H9 (cell line): Measurements from ENCODE around the gene RNF181. TPM values are rescaled to one million over a fixed set of nuclear protein-coding genes. Genes with fewer than 3 reads are reported as not detected.
"Not testable (repeated sequence)": the region's sequence is repeated elsewhere in the genome, so short reads cannot be mapped to it uniquely, and the experiment has no call there.

Experiments used
- DNase-seq: peaks from one replicate; pipeline ENCODE4 v3.0.0-alpha.2; 2017
- H2AFZ ChIP-seq: one replicate; pipeline ENCODE4 v1.6.1; 2013; ENCODE audit warnings: mild to moderate bottlenecking, low read length, control low read depth, moderate library complexity
- H2AK5ac ChIP-seq: 2 replicates; pipeline ENCODE4 v1.6.1; 2013; ENCODE audit warnings: low read length, control low read depth, mixed read lengths; ENCODE audit not compliant: insufficient read length
- H2BK120ac ChIP-seq: one replicate; pipeline ENCODE4 v1.6.1; 2013; ENCODE audit warnings: low read depth, mild to moderate bottlenecking, low read length, control low read depth, inconsistent platforms; ENCODE audit not compliant: poor library complexity, severe bottlenecking
- H2BK12ac ChIP-seq: 2 replicates; pipeline ENCODE4 v1.6.1; 2013; ENCODE audit warnings: low read length, control low read depth, mixed read lengths, low read depth; ENCODE audit not compliant: insufficient read length
- H2BK15ac ChIP-seq: 2 replicates; pipeline ENCODE4 v1.6.1; 2013; ENCODE audit warnings: low read depth, low read length, control low read depth
- H2BK20ac ChIP-seq: one replicate; pipeline ENCODE4 v1.6.1; 2013; ENCODE audit warnings: low read depth, mild to moderate bottlenecking, low read length, control low read depth, inconsistent platforms; ENCODE audit not compliant: poor library complexity, severe bottlenecking
- H2BK5ac ChIP-seq: 2 replicates; pipeline ENCODE4 v1.6.1; 2013; ENCODE audit warnings: low read length, control low read depth, mixed read lengths; ENCODE audit not compliant: insufficient read length
- H3K14ac ChIP-seq: 2 replicates; pipeline ENCODE4 v1.6.1; 2013; ENCODE audit warnings: low read length, control low read depth; ENCODE audit not compliant: insufficient read depth
- H3K18ac ChIP-seq: 2 replicates; pipeline ENCODE4 v1.6.1; 2013; ENCODE audit warnings: low read depth, mild to moderate bottlenecking, mixed read lengths, low read length, control low read depth; ENCODE audit not compliant: insufficient read length
- H3K23ac ChIP-seq: 2 replicates; pipeline ENCODE4 v1.6.1; 2013; ENCODE audit warnings: low read length, control low read depth, mixed read lengths, low read depth; ENCODE audit not compliant: insufficient read length
- H3K23me2 ChIP-seq: 2 replicates; pipeline ENCODE4 v1.6.1; 2013; ENCODE audit warnings: low read depth, mild to moderate bottlenecking, mixed read lengths, low read length, control low read depth; ENCODE audit not compliant: insufficient read length, poor library complexity, severe bottlenecking
- H3K27ac ChIP-seq: 2 replicates; pipeline ENCODE4 v1.5.1; 2013; ENCODE audit warnings: low read length, control low read depth, mixed read lengths, low read depth; ENCODE audit not compliant: insufficient read length
- H3K27me3 ChIP-seq: 2 replicates; pipeline ENCODE4 v1.6.1; 2013; ENCODE audit warnings: low read length, control low read depth, inconsistent platforms; ENCODE audit not compliant: insufficient read depth
- H3K4ac ChIP-seq: 2 replicates; pipeline ENCODE4 v1.6.1; 2013; ENCODE audit warnings: low read depth, mild to moderate bottlenecking, control low read depth, inconsistent platforms, low read length, moderate library complexity
- H3K4me1 ChIP-seq: 2 replicates; pipeline ENCODE4 v1.6.1; 2013; ENCODE audit warnings: low read length, control low read depth, inconsistent platforms; ENCODE audit not compliant: insufficient read depth
- H3K4me2 ChIP-seq: 2 replicates; pipeline ENCODE4 v1.6.1; 2013; ENCODE audit warnings: low read length, control low read depth, mixed read lengths; ENCODE audit not compliant: insufficient read length, insufficient read depth
- H3K56ac ChIP-seq: 2 replicates; pipeline ENCODE4 v1.6.1; 2013; ENCODE audit warnings: low read depth, mild to moderate bottlenecking, mixed read lengths, low read length, control low read depth; ENCODE audit not compliant: insufficient read length
- H3K79me1 ChIP-seq: 2 replicates; pipeline ENCODE4 v1.6.1; 2013; ENCODE audit warnings: low read depth, mild to moderate bottlenecking, moderate library complexity, low read length, control low read depth, inconsistent platforms; ENCODE audit not compliant: insufficient read depth, poor library complexity, severe bottlenecking
- H3K79me2 ChIP-seq: 2 replicates; pipeline ENCODE4 v1.6.1; 2013; ENCODE audit warnings: low read length, control low read depth, inconsistent platforms; ENCODE audit not compliant: insufficient read depth
- H3K9ac ChIP-seq: 2 replicates; pipeline ENCODE4 v1.6.1; 2013; ENCODE audit warnings: low read length, control low read depth, mixed read lengths; ENCODE audit not compliant: insufficient read length; ENCODE audit errors: extremely low read depth
- H3K9me3 ChIP-seq: one replicate; pipeline ENCODE4 v1.6.1; 2013; ENCODE audit warnings: low read depth, low read length, inconsistent platforms; ENCODE audit not compliant: control insufficient read depth
- H3T11ph ChIP-seq: one replicate; pipeline ENCODE4 v1.6.1; 2013; ENCODE audit warnings: mild to moderate bottlenecking, low read length, control low read depth, inconsistent platforms
- H4K20me1 ChIP-seq: one replicate; pipeline ENCODE4 v1.6.1; 2013; ENCODE audit not compliant: control insufficient read depth, insufficient read length, insufficient read depth
- H4K5ac ChIP-seq: 2 replicates; pipeline ENCODE4 v1.6.1; 2013; ENCODE audit warnings: low read depth, mild to moderate bottlenecking, mixed read lengths, low read length, control low read depth; ENCODE audit not compliant: insufficient read length
- H4K8ac ChIP-seq: replicated peaks from 2 replicates; pipeline ENCODE4 v1.6.1; 2013; ENCODE audit warnings: low read length, control low read depth, mixed read lengths, low read depth; ENCODE audit not compliant: insufficient read length
- H4K91ac ChIP-seq: 2 replicates; pipeline ENCODE4 v1.6.1; 2013; ENCODE audit warnings: low read depth, mild to moderate bottlenecking, moderate library complexity, mixed read lengths, low read length, control low read depth; ENCODE audit not compliant: insufficient read length
- H3K27ac Mint-ChIP-seq, 3 experiments: 2 replicates in 2 of 3; 3 replicates in 1 of 3; pipeline ENCODE4 v1.8.0; 2020 to 2021; ENCODE audit warnings: mixed read lengths in 3 of 3, mild to moderate bottlenecking in 1 of 3, moderate library complexity in 1 of 3
- H3K27me3 Mint-ChIP-seq: 2 replicates; pipeline ENCODE4 v1.8.0; 2021; ENCODE audit warnings: low read depth, mild to moderate bottlenecking, moderate library complexity, mixed read lengths
- H3K36me3 Mint-ChIP-seq, 3 experiments: 2 replicates in 2 of 3; 3 replicates in 1 of 3; pipeline ENCODE4 v1.8.0; 2020 to 2021; ENCODE audit warnings: low read depth in 3 of 3, mixed read lengths in 3 of 3; ENCODE audit not compliant: insufficient read depth in 1 of 3
- H3K4me1 Mint-ChIP-seq, 2 experiments: 2 replicates each; pipeline ENCODE4 v1.8.0; 2020; ENCODE audit warnings: mixed read lengths in 2 of 2
- H3K4me3 Mint-ChIP-seq, 2 experiments: 2 replicates in 1 of 2; 3 replicates in 1 of 2; pipeline ENCODE4 v1.8.0; 2020 to 2021; ENCODE audit warnings: mild to moderate bottlenecking in 2 of 2, mixed read lengths in 2 of 2, moderate library complexity in 1 of 2
- H3K9me3 Mint-ChIP-seq, 2 experiments: 2 replicates in 1 of 2; 3 replicates in 1 of 2; pipeline ENCODE4 v1.8.0; 2020; ENCODE audit warnings: mild to moderate bottlenecking in 2 of 2, mixed read lengths in 2 of 2, moderate library complexity in 1 of 2
- WGBS: extraction: QIAGEN DNeasy Blood & Tissue Kit; methylation state at CpG from one replicate; pipeline ENCODE4 v1.1.7; 2013; ENCODE audit warnings: missing lambda C conversion rate, low lambda C conversion rate, mixed read lengths; ENCODE audit not compliant: insufficient read length; ENCODE audit errors: extremely low coverage; 5-methylcytosine and 5-hydroxymethylcytosine counted together
- total RNA-seq: library from RNA; stranded (reverse); gene quantifications from 2 replicates; pipeline ENCODE4 v1.2.1, GENCODE V29; 2021
- TF ChIP-seq, protein P1 (sequence below): fragments of 200-600 bp; sonication (generic); conservative IDR thresholded peaks from 3 replicates; pipeline ENCODE4 v1.8.0; 2021; ENCODE audit warnings: antibody characterized with exemption, mild to moderate bottlenecking

RNF181 gene
- total RNA-seq, 1 experiment from 2014 or later, result 122 TPM

- Histone ChIP-seq H3T11ph (no peak overlapping the region), H2AK5ac (no peak overlapping the region), H3K56ac (no peak overlapping the region), H3K23me2 (no peaks in the 10 kb centered on the region), H4K20me1 (no peaks in the 10 kb centered on the region), H3K27me3 (no peaks in the 10 kb centered on the region), H2BK15ac (no peak overlapping the region), H3K9me3 (no peaks in the 10 kb centered on the region), H3K9ac (no peak overlapping the region), H3K14ac (no peak overlapping the region), H3K18ac (no peak overlapping the region), H4K91ac (no peak overlapping the region), H3K4me1 (no peaks in the 10 kb centered on the region), H3K23ac (no peak overlapping the region), H3K79me2 (peaks cover 5% of the 10 kb centered on the region; the same call in 1 of the 2 replicates), H2BK5ac (no peak overlapping the region), H3K4ac (no peak overlapping the region), H4K5ac (no peak overlapping the region), H2BK120ac (no peak overlapping the region), H2BK20ac (no peak overlapping the region), H3K4me2 (no peak overlapping the region), H3K79me1 (no peaks in the 10 kb centered on the region), H4K8ac (no peak overlapping the region), H2BK12ac (no peak overlapping the region), H3K27ac (no peak overlapping the region), H2AFZ (no peak overlapping the region)
- no peak overlapping the region; a peak in 1 of 7 replicates for H3K27ac Mint-ChIP-seq
- TF ChIP-seq, protein P1, sequence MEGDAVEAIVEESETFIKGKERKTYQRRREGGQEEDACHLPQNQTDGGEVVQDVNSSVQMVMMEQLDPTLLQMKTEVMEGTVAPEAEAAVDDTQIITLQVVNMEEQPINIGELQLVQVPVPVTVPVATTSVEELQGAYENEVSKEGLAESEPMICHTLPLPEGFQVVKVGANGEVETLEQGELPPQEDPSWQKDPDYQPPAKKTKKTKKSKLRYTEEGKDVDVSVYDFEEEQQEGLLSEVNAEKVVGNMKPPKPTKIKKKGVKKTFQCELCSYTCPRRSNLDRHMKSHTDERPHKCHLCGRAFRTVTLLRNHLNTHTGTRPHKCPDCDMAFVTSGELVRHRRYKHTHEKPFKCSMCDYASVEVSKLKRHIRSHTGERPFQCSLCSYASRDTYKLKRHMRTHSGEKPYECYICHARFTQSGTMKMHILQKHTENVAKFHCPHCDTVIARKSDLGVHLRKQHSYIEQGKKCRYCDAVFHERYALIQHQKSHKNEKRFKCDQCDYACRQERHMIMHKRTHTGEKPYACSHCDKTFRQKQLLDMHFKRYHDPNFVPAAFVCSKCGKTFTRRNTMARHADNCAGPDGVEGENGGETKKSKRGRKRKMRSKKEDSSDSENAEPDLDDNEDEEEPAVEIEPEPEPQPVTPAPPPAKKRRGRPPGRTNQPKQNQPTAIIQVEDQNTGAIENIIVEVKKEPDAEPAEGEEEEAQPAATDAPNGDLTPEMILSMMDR, result no peak
- H3K4me3 Mint-ChIP-seq, result no peak overlapping the region
- H3K9me3 Mint-ChIP-seq, result no peaks in the 10 kb centered on the region
- peaks cover 2% of the 10 kb centered on the region; the same call in 1 of the 2 replicates for H3K27me3 Mint-ChIP-seq
- H3K36me3 Mint-ChIP-seq, result peaks cover 15 to 34% (median 33%) of the 10 kb centered on the region in 3 experiments
- DNase-seq, result no peak
- WGBS, result no CpG with 5 or more reads among the region's 1 CpG
- peaks cover 12 to 13% of the 10 kb centered on the region in 2 experiments; a peak in 3 of 4 replicates for H3K4me1 Mint-ChIP-seq
Measured at GRCh38 chr2:85558160-85558559, 37.4 kb upstream of the RNF181 start.

- H3K9ac ChIP-seq, H4K8ac ChIP-seq, H2AK5ac ChIP-seq, H2AFZ ChIP-seq, H3K9me3 ChIP-seq, H2BK5ac ChIP-seq, H3T11ph ChIP-seq, H4K5ac ChIP-seq, H3K79me2 ChIP-seq, H3K23me2 ChIP-seq, H3K18ac ChIP-seq, H3K56ac ChIP-seq, H3K27me3 ChIP-seq, H4K91ac ChIP-seq, H2BK120ac ChIP-seq, H3K14ac ChIP-seq, H3K9me3 Mint-ChIP-seq, DNase-seq, H3K4ac ChIP-seq, H3K79me1 ChIP-seq, H3K23ac ChIP-seq, H3K27ac ChIP-seq, H2BK20ac ChIP-seq, H4K20me1 ChIP-seq, H2BK12ac ChIP-seq, H3K4me1 ChIP-seq, H2BK15ac ChIP-seq: not testable (repeated sequence)
- no CpG with 5 or more reads among the region's 12 CpGs for WGBS
- Mint-ChIP-seq H3K27me3 (peaks cover 11% of the 10 kb centered on the region), H3K4me1 (peaks cover 12 to 13% of the 10 kb centered on the region in 2 experiments; a peak in 3 of 4 replicates), H3K27ac (peak overlapping the region in 1 of 3 experiments; percentile 96; a peak in 1 of 7 replicates), H3K36me3 (peaks cover 7 to 15% (median 15%) of the 10 kb centered on the region in 3 experiments), H3K4me3 (peak overlapping the region; percentile 91 to 97)
- H3K4me2 ChIP-seq, result peak overlapping the region; percentile 22
Measured at GRCh38 chr2:85560403-85560726, 35.2 kb upstream of the RNF181 start.
